ENCODE results near the gene PLA2R1.
"Not testable (repeated sequence)": the region's sequence is repeated elsewhere in the genome, so short reads cannot be mapped to it uniquely, and the experiment has no call there.

The PLA2R1 gene

DNA sequence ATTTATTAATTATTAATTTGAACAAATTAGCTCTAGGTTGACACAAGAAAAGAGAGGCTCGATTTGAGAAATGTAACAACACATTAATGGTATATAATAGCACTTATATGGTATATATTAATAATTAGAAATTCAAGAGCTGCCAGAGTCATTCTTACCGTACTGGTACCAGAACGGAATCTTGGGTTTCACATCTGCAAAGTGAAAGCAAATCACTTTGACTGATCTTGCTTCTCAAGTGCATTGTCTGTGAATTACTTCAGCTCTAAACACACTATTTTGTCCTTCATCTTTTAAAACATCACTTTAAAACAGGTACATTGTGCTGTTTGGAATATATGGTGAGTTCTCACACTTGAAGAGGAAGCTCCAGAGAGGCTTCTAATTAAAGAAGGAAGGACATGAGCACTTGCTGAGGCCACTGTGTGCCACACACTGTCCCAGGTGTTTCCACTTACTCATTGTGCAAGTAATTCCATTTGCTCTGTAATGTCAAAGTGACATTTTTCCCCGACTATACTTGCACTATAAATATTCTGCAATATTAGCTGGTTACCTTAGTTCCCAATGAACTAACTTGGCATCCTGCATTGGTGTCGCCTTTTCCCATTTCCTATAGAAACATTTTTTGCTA, 85.8 kb downstream of the PLA2R1 start:
- DNase-seq: no peak

GRCh38 chr2:159973325-159973724, 89.1 kb downstream of the PLA2R1 start:
- no peak for DNase-seq

DNA sequence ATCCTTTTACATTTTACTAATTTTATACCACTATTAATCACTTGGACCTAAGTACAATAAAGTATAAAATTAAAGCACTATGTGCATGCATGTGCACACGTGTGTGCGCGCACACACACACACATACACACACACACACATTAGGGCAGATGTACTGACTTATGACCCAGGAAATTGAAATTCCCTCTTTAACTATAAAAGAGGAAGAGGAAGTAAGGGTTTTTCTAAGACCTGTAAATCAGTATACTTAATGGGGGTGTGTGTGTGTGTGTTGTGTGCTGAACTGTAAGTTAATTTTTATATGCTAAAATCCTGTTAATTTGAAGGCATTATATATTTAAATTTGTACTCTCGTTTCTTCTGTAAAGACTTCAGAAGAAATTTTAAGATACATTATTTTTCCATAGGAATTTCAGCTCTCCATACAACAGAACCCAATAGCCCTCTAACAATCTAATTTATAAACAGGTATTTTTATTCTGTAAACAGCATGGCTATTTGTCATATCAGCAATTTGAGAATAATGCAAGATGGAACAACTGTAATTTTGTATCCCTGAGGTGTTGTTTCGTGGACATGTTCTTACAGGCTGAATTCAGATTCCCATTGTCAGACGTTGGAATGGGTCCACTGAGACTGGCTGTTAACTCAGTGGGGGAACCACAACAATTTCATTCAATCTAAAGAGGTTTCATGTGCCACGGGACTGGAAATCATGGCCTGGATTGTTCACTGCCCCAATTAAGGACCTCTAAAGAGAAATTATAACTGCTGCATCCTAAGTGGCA, 90.9 kb downstream of the PLA2R1 start:
- DNase-seq: no peak

DNA sequence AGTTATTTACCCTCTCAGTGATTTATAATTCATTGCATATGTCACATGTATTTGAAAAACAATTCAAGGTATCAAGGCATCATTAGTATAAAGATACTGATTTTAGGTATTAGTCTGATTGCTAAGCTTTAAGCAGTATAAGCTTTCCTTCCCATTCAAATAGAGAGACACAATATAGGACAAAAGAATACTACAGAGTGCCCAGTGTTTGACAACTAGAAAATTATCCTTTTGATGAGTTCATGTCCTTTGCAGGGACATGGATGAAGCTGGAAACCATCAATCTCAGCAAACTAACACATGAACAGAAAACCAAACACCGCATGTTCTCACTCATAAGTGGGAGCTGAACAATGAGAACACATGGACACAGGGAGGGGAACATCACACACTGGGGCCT, 91.9 kb downstream of the PLA2R1 start:
- not testable (repeated sequence) for DNase-seq

- DNase-seq: peak; percentile 2
These were observed 94.0 kb downstream of the PLA2R1 start for GRCh38 chr2:159968279-159968900.

- no peak for DNase-seq
These were observed 98.7 kb downstream of the PLA2R1 start for GRCh38 chr2:159963700-159964099.

GRCh38 chr2:159962513-159962912, 99.9 kb downstream of the PLA2R1 start:
- not testable (repeated sequence) for DNase-seq

- no peak for DNase-seq
These were observed 101.0 kb downstream of the PLA2R1 start for GRCh38 chr2:159961451-159961850.

DNA sequence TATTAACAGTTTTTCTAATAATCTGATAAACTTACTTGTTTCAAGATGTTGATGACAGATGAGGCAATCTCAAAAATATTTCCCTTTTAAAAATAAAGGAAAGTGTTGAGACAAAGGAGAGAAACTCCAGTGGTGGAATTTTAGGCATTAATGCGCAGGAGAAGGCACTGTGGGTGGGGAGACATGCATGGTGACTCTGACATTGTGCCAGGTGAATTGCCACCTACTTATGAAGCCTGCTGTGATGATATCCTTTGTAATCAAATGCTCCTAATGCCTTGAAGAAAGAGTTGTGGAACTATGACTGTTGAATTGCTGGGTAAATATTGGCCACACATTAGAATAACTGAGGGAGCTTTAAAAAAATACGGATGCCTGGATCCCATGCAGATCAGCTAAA, 101.4 kb downstream of the PLA2R1 start:
- DNase-seq: no peak

DNA sequence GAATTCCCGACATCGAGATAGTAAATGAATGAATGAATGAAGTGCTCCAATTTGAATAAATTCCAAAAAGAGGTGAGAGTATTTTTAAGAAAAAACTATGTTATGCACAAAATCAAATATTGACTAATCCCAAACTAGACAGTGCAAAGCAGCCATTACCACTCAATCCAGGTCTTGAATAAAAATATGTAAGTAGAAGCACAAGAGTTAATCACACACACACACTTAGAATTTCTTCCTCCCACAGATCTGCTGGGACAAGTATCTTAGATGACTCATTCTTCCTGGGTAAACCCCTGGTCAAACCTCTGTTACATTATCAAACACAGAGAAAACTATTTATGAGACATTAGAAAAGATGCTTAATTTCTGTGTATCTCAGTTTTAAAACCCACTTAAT, 102.0 kb downstream of the PLA2R1 start:
- DNase-seq: no peak

DNA sequence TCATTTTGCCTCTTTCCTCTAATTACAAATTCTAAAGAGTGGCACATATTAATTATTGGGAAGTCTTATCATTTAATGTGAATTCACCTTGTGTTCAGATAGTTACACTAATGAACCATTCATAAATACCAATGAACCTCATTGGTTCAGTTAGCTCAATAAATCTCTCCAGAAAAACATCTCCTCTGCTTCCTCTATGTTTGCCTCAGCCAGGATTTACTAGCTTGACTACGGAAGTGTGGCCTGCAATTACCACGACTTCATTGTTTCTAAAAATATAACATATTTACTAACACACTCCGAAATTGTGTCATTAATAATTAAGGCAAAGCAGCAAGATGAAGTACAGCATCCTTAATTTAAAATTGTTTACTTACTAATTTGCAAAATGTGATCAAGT, 103.3 kb downstream of the PLA2R1 start:
- DNase-seq: no peak

- no peak for DNase-seq
These were observed 109.1 kb downstream of the PLA2R1 start for GRCh38 chr2:159953136-159953823.

GRCh38 chr2:159946326-159946999, 116.0 kb downstream of the PLA2R1 start:
- DNase-seq: no peak

- DNase-seq: no peak
These were observed 117.5 kb downstream of the PLA2R1 start for GRCh38 chr2:159944874-159945273.

DNA sequence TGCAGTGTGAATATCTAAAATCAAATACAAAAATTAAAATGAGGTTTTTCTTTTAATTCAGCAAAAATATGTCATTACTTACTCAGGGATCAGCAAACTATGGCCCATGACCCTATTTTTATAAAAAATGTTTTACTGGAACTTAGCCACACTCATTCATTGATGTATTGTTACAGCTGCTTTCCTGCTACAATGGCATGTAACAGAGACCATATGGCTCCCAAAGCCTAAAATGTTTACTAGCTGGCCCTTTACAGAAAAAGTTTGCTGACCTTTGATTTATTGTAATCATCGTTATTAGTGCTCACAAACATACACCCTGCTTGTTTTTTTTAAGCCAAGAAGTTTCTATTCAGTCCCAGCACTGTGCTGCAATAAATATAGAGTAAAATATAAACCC, 120.3 kb downstream of the PLA2R1 start:
- DNase-seq: no peak

GRCh38 chr2:159941729-159942128, 120.7 kb downstream of the PLA2R1 start:
- DNase-seq: no peak

- DNase-seq: no peak
These were observed 122.5 kb downstream of the PLA2R1 start for GRCh38 chr2:159939946-159940345.

DNA sequence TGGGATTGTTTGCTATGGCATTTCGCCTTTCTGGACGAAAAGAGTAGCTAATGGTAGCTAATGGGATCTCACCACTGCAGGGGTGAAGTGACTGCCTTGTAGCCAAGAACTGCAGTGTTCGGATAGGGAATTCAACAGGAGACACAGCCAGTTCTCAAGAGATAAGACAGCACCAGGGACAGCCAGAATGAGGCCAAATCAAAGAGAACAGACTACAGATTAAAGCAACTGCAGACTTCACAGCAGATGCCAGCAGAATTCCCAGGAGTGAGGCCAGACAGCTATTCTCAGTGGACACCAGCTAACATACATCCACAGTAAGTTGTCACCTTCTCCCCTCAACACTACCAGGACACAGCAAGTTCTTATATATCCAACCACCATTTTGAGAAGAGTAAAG, 124.0 kb downstream of the PLA2R1 start:
- no peak for DNase-seq

GRCh38 chr2:159936471-159936870, 125.9 kb downstream of the PLA2R1 start:
- DNase-seq: no peak

DNA sequence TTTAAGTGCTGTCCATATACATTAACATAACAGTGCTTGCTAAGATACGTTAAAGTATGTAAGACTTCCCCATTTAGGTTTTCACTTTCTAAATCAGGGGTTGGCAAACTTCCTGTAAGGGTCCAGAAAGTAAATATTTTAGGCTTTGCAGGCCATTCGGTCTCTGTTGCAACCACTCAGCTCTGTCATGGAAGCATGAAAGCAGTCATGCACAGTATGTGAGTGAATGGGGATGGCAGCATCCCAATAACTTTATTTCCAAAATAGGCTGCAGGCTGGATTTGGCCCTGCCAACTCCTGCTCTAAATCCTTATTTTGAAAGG, 128.7 kb downstream of the PLA2R1 start:
- DNase-seq: no peak

DNA sequence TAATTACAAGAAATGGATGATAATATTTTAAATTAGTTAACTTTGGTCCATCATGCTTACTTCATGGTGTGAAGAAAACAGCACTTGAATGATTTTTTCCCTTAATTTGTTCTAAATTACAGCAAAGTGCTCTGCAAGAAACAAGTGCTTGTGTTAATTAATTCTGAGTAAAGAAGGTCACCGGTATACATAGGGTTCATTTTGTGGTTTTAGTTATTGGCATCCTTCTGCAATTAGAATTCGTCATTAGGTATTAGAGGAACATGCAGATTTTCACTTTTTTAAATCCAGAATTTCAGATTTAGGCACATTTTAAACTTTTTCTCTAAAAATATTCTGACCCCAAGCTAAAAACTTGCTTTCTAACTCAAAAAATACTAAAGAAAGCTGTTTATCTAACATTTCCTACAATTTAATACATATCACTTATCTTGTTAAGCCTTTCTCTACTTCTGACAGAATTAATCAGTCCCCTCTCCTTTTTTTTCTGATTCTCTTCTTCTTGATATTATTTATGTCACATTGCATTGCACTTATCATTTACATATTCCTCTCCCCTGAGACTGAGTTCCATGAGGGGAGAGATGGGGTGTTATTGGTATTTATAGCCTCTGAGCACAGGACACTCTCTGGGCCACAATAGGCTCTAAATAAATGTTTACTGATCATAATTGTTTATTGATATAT, 129.2 kb downstream of the PLA2R1 start:
- DNase-seq: no peak

DNA sequence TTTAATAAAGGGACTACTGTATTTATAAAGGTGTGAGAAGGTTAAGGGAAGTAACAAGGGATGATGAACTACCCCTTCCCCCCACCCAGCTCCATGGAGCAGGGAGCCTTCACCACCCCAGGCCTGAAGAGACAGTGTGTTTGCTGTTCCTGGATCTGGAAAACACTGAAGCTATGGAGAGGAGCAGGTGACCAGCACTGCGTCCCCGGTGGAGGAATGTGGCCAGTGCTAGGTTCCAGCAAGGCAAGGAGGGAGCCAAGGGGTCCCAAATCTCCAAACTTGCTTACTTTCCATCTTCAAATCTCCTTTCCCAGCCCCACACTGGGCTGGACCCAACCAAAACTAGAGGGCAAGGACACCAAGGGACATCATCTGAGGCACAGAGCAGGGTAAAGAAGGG, 135.7 kb downstream of the PLA2R1 start:
- no peak for DNase-seq

GRCh38 chr2:159925975-159926374, 136.4 kb downstream of the PLA2R1 start:
- no peak for DNase-seq
